ES-I3 (cell line): ENCODE data around the gene ZNF892.
A peak's percentile ranks its signal among the peaks of the same experiment; 100 is the strongest.
"Not testable (repeated sequence)": the region's sequence is repeated elsewhere in the genome, so short reads cannot be mapped to it uniquely, and the experiment has no call there.

ENCODE experiments used
- H3K36me3 ChIP-seq: 2 replicates; pipeline ENCODE4 v1.6.1; 2013; ENCODE audit warnings: mild to moderate bottlenecking, low read length, control low read depth, moderate library complexity; ENCODE audit not compliant: insufficient read depth
- H3K4me1 ChIP-seq: 2 replicates; pipeline ENCODE4 v1.6.1; 2013; ENCODE audit warnings: mild to moderate bottlenecking, control low read depth, low read length; ENCODE audit not compliant: insufficient read depth
- H3K9ac ChIP-seq: 2 replicates; pipeline ENCODE4 v1.6.1; 2013; ENCODE audit warnings: low read depth, mild to moderate bottlenecking, low read length, moderate library complexity
- H3K9me3 ChIP-seq: 2 replicates; pipeline ENCODE4 v1.6.1; 2013; ENCODE audit warnings: mild to moderate bottlenecking, low read length, moderate library complexity; ENCODE audit not compliant: control insufficient read depth, insufficient read depth

The ZNF892 gene

DNA sequence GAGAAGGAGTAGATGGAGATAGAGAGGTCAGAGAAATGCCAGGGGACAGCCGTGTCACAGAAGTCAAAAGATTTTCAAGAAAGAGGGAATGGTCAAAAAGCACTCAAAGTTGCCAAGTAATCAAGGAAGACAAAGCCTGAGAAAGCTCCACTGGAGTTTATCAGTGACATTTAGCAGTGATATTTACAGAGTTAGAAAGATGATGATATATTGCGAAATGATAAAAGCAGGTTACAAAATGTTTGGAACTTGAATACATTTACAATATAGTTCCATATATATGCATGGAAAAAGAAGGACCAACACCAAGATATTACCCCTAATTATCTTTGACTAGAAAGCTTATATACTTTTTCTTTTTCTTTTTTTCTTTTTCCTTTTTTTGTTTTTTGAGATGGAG lies 21.3 kb upstream of the ZNF892 start:
- peaks cover 4% of the 10 kb centered on the region; the same call in 1 of the 2 replicates for H3K36me3 ChIP-seq
- H3K9ac ChIP-seq = no peak overlapping the region
- H3K4me1 ChIP-seq = no peaks in the 10 kb centered on the region
- H3K9me3 ChIP-seq = peaks cover 2% of the 10 kb centered on the region; the same call in 1 of the 2 replicates

GRCh38 chr2:95192956-95193355 lies 14.4 kb upstream of the ZNF892 start:
- not testable (repeated sequence) for H3K9me3 ChIP-seq, H3K9ac ChIP-seq, H3K4me1 ChIP-seq, H3K36me3 ChIP-seq

GRCh38 chr2:95203911-95204310 lies 3.4 kb upstream of the ZNF892 start:
- Histone ChIP-seq H3K9me3 (0 out of 2 replicates have a peak, but pooled peaks cover 7% of the 10 kb centered on the region), H3K9ac (no peak overlapping the region), H3K36me3 (no peaks in the 10 kb centered on the region; the same call in 1 of the 2 replicates), H3K4me1 (0 out of 2 replicates have a peak, but pooled peaks cover 3% of the 10 kb centered on the region)

DNA sequence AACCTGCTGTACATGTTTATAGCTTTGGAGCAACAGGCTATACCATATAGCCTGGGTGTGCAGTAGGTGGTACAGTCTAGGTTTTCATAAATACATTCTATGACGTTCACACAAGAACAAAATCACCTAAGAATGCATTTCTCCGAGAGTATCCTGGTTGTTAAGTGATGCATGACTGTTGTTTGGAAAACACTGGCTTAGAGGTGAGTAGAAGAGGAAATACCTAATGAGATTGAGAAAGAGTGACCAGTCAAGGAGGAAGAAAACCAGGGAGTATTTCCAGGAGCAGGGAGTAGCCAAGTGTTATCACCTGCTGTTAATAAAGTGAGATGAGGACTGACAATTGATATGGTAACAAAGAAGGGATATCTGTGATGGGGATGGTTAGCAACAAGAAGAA lies 2.9 kb upstream of the ZNF892 start:
- H3K9ac ChIP-seq = no peak overlapping the region
- H3K9me3 ChIP-seq = peaks cover 7% of the 10 kb centered on the region; the same call in 1 of the 2 replicates

DNA sequence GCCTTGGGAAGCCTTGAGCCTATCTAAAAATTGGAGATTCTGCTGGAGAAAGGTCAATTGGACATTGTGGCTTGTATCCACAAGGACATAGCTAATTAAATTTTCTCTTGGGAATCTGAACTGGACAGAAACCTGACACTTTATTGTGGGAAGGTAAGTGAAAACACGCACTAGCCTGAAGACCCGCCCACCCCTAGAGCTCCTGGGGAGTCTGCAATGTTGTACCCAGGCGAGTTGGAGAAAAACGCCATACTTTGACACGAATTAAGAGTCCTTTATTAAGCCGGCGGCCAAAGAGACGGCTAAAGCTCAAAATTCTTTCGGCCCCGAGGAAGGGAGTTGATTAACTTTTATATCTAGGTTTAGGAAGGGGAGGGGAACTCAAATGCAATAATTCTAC lies 1.2 kb upstream of the ZNF892 start:
- Histone ChIP-seq H3K9ac (peak overlapping the region; percentile 83; the same call in 1 of the 2 replicates), H3K9me3 (peaks cover 11% of the 10 kb centered on the region; the same call in 1 of the 2 replicates), H3K4me1 (0 out of 2 replicates have a peak, but pooled peaks cover 3% of the 10 kb centered on the region), H3K36me3 (peaks cover 4% of the 10 kb centered on the region; the same call in 1 of the 2 replicates)

More for the DNA sequence above, 2.9 kb upstream of the ZNF892 start:
- H3K4me1 ChIP-seq = 0 out of 2 replicates have a peak, but pooled peaks cover 3% of the 10 kb centered on the region
- H3K36me3 ChIP-seq = no peaks in the 10 kb centered on the region; the same call in 1 of the 2 replicates

DNA sequence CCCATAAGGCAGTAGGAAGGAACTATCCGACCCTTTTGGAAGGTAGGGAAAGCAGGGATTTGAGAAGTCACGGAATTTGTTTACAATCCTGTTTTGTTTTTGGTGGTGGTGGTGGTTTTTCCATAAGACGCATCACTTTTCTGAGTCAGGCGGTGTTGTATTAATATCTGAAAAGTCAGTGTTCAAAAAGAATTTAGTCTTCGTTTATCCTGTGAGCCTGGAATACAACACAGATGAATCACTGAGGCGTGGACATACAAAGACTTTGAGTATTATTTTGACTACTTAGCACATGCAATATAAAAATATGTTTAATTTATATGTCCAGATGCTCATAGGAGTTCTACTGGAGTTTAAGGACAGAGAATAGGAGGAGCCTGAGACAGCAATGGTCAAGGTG lies 785 bp downstream of the ZNF892 start:
- Histone ChIP-seq H3K4me1 (0 out of 2 replicates have a peak, but pooled peaks cover 3% of the 10 kb centered on the region), H3K9ac (peak overlapping the region; percentile 83), H3K36me3 (peaks cover 15% of the 10 kb centered on the region; the same call in 1 of the 2 replicates), H3K9me3 (peaks cover 29% of the 10 kb centered on the region)

GRCh38 chr2:95215018-95215612 lies 7.8 kb downstream of the ZNF892 start:
- no peak overlapping the region for H3K9ac ChIP-seq
- no peaks in the 10 kb centered on the region for H3K4me1 ChIP-seq
- peaks cover 62% of the 10 kb centered on the region for H3K9me3 ChIP-seq
- peaks cover 25% of the 10 kb centered on the region; the same call in 1 of the 2 replicates for H3K36me3 ChIP-seq

DNA sequence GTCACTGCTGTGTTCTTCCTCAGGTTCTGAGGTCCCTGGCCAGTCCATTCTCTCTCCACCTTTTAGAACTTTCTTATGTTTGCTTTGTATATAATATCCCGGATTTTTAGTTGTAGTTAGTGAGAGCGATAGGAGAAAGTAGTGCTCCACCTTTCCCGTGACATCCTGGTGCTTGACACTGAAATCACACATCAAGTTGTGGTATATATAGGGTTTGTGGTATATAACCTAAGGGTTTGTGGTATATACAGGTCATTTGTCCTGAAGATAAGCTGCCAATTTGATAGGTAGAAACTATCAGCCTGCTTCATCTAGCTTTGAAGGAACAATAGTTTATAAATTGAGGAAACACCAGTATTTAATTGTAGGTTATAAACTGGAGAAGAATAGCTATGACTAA lies 13.1 kb downstream of the ZNF892 start:
- no peaks in the 10 kb centered on the region; the same call in 1 of the 2 replicates for H3K36me3 ChIP-seq
- H3K4me1 ChIP-seq = no peaks in the 10 kb centered on the region
- peaks cover 33% of the 10 kb centered on the region; the same call in 1 of the 2 replicates for H3K9me3 ChIP-seq
- no peak overlapping the region for H3K9ac ChIP-seq

- no peaks in the 10 kb centered on the region for H3K36me3 ChIP-seq
- peaks cover 10% of the 10 kb centered on the region; the same call in 1 of the 2 replicates for H3K9me3 ChIP-seq
- no peak overlapping the region for H3K9ac ChIP-seq
- no peaks in the 10 kb centered on the region for H3K4me1 ChIP-seq
Measured at GRCh38 chr2:95225658-95226057, 18.3 kb downstream of the ZNF892 start.

DNA sequence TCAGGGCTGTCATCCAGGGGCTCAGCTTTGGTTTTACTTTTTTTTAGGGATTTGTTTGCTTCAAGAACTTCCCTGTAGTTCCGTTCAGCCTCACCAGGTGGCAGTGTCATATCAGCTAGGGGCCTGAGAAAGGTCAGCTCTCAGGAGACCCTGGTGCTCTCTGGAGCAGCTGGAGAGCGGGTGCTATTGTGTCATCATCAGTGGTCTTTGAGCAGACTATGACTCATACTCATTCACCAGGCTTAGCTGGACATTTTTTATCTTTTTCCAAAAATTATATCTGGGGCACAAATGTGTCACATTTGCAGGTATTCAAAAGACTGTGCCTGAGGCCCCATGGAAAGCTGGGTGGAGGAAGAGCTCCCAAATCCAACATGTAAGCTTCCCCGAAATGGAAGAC lies 24.4 kb downstream of the ZNF892 start:
- Histone ChIP-seq H3K9ac (no peak overlapping the region), H3K4me1 (no peaks in the 10 kb centered on the region), H3K9me3 (no peaks in the 10 kb centered on the region), H3K36me3 (no peaks in the 10 kb centered on the region)

GRCh38 chr2:95232232-95232631 lies 24.9 kb downstream of the ZNF892 start:
- Histone ChIP-seq H3K9ac (no peak overlapping the region), H3K9me3 (no peaks in the 10 kb centered on the region), H3K4me1 (no peaks in the 10 kb centered on the region), H3K36me3 (no peaks in the 10 kb centered on the region)

DNA sequence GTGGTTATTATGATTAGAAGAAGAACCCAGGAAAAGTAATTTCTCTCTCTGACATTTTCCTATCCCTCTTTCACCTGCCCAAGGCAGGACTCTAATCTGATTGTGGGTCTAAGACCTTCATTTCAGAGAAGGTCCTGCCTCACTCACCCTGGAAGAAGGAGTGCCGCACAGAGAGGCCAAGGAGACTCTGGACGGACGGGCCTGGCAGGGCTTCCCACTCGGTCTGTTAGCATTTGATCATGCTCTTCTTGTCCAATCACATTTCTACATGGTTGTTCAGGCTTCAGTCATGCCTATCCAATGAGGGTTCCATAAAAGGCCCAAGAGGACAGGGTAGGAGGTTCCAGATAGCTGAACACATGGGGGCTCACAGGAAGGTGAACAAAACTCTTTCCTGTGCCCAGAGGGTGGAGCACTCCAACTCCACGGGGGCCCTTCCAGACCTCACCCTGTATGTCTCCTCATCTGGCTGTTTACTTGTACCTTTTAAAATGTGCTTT lies 27.0 kb downstream of the ZNF892 start:
- no peak overlapping the region for H3K9ac ChIP-seq
- no peaks in the 10 kb centered on the region for H3K9me3 ChIP-seq
- no peaks in the 10 kb centered on the region for H3K4me1 ChIP-seq
- no peaks in the 10 kb centered on the region for H3K36me3 ChIP-seq

DNA sequence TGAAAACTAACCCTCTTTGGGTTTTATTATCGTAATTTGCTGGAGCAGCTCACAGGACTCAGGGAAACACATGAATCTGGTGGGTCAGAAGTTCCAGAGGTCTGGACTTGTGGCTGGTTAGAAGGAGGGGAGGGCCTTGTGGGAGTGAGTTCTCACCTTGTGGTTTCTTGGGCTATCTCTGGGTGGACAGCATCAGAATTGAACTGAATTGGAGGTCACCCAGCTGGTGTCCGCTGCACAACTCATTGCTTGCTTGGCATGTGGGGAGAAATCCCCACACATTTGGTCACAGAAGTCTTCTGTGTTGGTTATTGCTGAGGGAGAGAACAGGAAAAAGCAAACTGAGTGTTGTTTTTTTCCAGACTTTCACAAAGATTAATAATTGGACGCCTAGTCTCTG lies 27.5 kb downstream of the ZNF892 start:
- no peak overlapping the region for H3K9ac ChIP-seq
- H3K36me3 ChIP-seq = no peaks in the 10 kb centered on the region
- no peaks in the 10 kb centered on the region for H3K4me1 ChIP-seq
- no peaks in the 10 kb centered on the region for H3K9me3 ChIP-seq

- no peaks in the 10 kb centered on the region for H3K4me1 ChIP-seq
- no peaks in the 10 kb centered on the region for H3K36me3 ChIP-seq
- H3K9me3 ChIP-seq = no peaks in the 10 kb centered on the region; the same call in 1 of the 2 replicates
- H3K9ac ChIP-seq = no peak overlapping the region
Measured at GRCh38 chr2:95238131-95238530, 30.8 kb downstream of the ZNF892 start.

DNA sequence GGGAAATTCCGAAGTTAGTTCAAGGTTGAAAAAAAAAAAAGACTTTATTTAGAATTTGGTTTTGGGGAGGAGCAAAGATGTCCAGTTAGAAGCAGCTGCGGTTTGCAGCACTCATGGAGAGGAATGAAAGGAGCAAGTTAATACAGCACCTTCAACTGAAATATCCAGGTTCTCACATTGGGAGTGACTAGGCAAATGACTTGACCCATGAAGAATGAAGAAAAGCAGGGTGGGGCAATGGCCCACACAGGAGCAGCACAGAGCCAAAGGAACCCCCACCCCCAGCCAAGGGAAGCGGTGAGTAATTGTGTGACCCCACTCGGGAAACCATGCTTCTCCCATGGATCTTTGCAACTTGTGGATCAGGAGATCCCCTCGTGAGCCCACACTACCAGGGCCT lies 32.8 kb downstream of the ZNF892 start:
- H3K9ac ChIP-seq = no peak overlapping the region
- H3K4me1 ChIP-seq = no peaks in the 10 kb centered on the region
- no peaks in the 10 kb centered on the region; the same call in 1 of the 2 replicates for H3K9me3 ChIP-seq
- H3K36me3 ChIP-seq = no peaks in the 10 kb centered on the region
